Mesendoderm (in vitro differentiated cells): ENCODE results near the gene CDK19.
"Not testable (repeated sequence)": the region's sequence is repeated elsewhere in the genome, so short reads cannot be mapped to it uniquely, and the experiment has no call there.

ENCODE experiments used
- DNase-seq: peaks from one replicate; pipeline ENCODE4 v3.0.0; 2013
- H2AK5ac ChIP-seq: 2 replicates; pipeline ENCODE4 v1.6.1; 2013; ENCODE audit warnings: low read length, inconsistent platforms
- H2BK120ac ChIP-seq: 2 replicates; pipeline ENCODE4 v1.6.1; 2013; ENCODE audit warnings: low read depth, mild to moderate bottlenecking, low read length, moderate library complexity, mixed read lengths
- H2BK15ac ChIP-seq: replicated peaks from 2 replicates; pipeline ENCODE4 v1.6.1; 2013; ENCODE audit warnings: low read depth, mild to moderate bottlenecking, moderate library complexity
- H2BK5ac ChIP-seq: 2 replicates; pipeline ENCODE4 v1.6.1; 2013; ENCODE audit warnings: low read length, inconsistent platforms
- H3K18ac ChIP-seq: 2 replicates; pipeline ENCODE4 v1.6.1; 2013; ENCODE audit warnings: mild to moderate bottlenecking, low read length, mixed read lengths
- H3K23ac ChIP-seq: one replicate; pipeline ENCODE4 v1.6.1; 2013; ENCODE audit warnings: low read length
- H3K27ac ChIP-seq: 2 replicates; pipeline ENCODE4 v1.5.1; 2013; ENCODE audit warnings: low read depth, mild to moderate bottlenecking, inconsistent platforms, low read length, moderate library complexity
- H3K27me3 ChIP-seq: 2 replicates; pipeline ENCODE4 v1.6.1; 2013; ENCODE audit warnings: low read length, control low read depth, mild to moderate bottlenecking, inconsistent platforms; ENCODE audit not compliant: insufficient read depth, poor library complexity
- H3K36me3 ChIP-seq: 2 replicates; pipeline ENCODE4 v1.6.1; 2013; ENCODE audit warnings: low read length, inconsistent platforms; ENCODE audit not compliant: control insufficient read depth, insufficient read depth
- H3K4ac ChIP-seq: one replicate; pipeline ENCODE4 v1.6.1; 2013; ENCODE audit warnings: low read depth, mild to moderate bottlenecking, low read length, moderate library complexity
- H3K4me1 ChIP-seq: 2 replicates; pipeline ENCODE4 v1.6.1; 2013; ENCODE audit warnings: low read depth, low read length, inconsistent platforms; ENCODE audit not compliant: control insufficient read depth
- H3K4me2 ChIP-seq: 2 replicates; pipeline ENCODE4 v1.6.1; 2013; ENCODE audit warnings: low read length
- H3K4me3 ChIP-seq: 2 replicates; pipeline ENCODE4 v1.5.1; 2013; ENCODE audit warnings: mild to moderate bottlenecking, low read length
- H3K56ac ChIP-seq: one replicate; pipeline ENCODE4 v1.6.1; 2013; ENCODE audit warnings: low read length
- H3K79me1 ChIP-seq: 2 replicates; pipeline ENCODE4 v1.6.1; 2013; ENCODE audit warnings: low read length, inconsistent platforms
- H3K79me2 ChIP-seq: 2 replicates; pipeline ENCODE4 v1.6.1; 2013; ENCODE audit warnings: mild to moderate bottlenecking, low read length; ENCODE audit not compliant: control insufficient read depth, insufficient read depth
- H3K9ac ChIP-seq: 2 replicates; pipeline ENCODE4 v1.6.1; 2013; ENCODE audit warnings: low read length, inconsistent platforms
- H4K5ac ChIP-seq: one replicate; pipeline ENCODE4 v1.6.1; 2013; ENCODE audit warnings: low read length
- H4K8ac ChIP-seq: one replicate; pipeline ENCODE4 v1.6.1; 2013; ENCODE audit warnings: low read depth, mild to moderate bottlenecking, control low read depth, low read length, moderate library complexity
- WGBS: extraction: QIAGEN DNeasy Blood & Tissue Kit; methylation state at CpG from one replicate; pipeline ENCODE4 v1.1.7; 2013; ENCODE audit warnings: low lambda C conversion rate, missing lambda C conversion rate; ENCODE audit not compliant: insufficient coverage; ENCODE audit errors: extremely low coverage; 5-methylcytosine and 5-hydroxymethylcytosine counted together

CDK19 gene

DNA sequence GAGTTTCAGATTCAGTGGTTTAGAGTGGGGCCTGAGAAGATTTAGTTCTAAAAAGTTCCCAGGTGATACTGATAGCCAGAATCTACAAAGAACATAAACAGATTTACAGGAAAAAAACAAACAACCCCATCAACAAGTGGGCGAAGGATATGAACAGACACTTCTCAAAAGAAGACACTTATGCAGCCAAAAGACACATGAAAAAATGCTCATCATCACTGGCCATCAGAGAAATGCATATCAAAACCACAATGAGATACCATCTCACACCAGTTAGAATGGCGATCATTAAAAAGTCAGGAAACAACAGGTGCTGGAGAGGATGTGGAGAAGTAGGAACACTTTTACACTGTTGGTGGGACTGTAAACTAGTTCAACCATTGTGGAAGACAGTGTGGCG is 214.6 kb downstream of the CDK19 start:
- H2BK5ac ChIP-seq, H3K27ac ChIP-seq, H3K27me3 ChIP-seq, H4K8ac ChIP-seq, DNase-seq, H3K4me2 ChIP-seq, H3K18ac ChIP-seq, H3K9ac ChIP-seq, H2AK5ac ChIP-seq, H3K79me1 ChIP-seq, H3K4ac ChIP-seq, H3K4me3 ChIP-seq, H4K5ac ChIP-seq, H3K79me2 ChIP-seq, H2BK120ac ChIP-seq, H3K56ac ChIP-seq, H2BK15ac ChIP-seq, H3K36me3 ChIP-seq, H3K4me1 ChIP-seq, H3K23ac ChIP-seq: not testable (repeated sequence)
- WGBS, result no CpG with 5 or more reads among the region's 3 CpGs

DNA sequence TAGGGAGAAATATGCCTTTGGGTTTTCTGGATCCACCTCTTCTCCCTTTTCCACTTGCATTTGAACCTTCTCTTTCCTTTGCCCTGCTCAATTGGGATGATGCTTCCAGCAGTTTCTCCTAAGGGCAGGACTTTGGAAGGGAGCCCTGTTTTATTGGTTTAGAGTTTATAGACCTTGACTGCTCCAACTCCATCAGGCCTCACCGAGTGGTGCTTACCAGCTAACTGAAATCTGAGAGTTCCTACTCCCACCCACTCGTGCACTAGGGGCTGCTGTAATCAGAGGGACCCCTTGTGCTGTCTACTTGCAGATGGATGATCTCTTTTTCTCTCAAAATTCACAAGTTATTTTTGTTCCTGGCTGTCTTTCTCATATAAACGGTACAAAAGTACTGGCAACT is 217.5 kb downstream of the CDK19 start:
- no peak overlapping the region for H2AK5ac ChIP-seq
- H3K9ac ChIP-seq, result no peak overlapping the region
- no peak overlapping the region for H3K23ac ChIP-seq
- H2BK15ac ChIP-seq, result no peak overlapping the region
- H4K5ac ChIP-seq, result no peak overlapping the region
- no peak overlapping the region for H3K27ac ChIP-seq
- no peaks in the 10 kb centered on the region for H3K79me1 ChIP-seq
- no peaks in the 10 kb centered on the region for H3K79me2 ChIP-seq
- H3K4me3 ChIP-seq, result no peak overlapping the region
- H2BK5ac ChIP-seq, result no peak overlapping the region
- no peaks in the 10 kb centered on the region for H3K27me3 ChIP-seq
- no peak overlapping the region for H3K4ac ChIP-seq
- no peak for DNase-seq
- no peak overlapping the region for H2BK120ac ChIP-seq
- no peaks in the 10 kb centered on the region for H3K36me3 ChIP-seq
- H3K4me2 ChIP-seq, result no peak overlapping the region
- no CpG with 5 or more reads among the region's 3 CpGs for WGBS
- no peak overlapping the region for H3K18ac ChIP-seq
- H3K4me1 ChIP-seq, result no peaks in the 10 kb centered on the region
- no peak overlapping the region for H3K56ac ChIP-seq
- H4K8ac ChIP-seq, result no peak overlapping the region

DNA sequence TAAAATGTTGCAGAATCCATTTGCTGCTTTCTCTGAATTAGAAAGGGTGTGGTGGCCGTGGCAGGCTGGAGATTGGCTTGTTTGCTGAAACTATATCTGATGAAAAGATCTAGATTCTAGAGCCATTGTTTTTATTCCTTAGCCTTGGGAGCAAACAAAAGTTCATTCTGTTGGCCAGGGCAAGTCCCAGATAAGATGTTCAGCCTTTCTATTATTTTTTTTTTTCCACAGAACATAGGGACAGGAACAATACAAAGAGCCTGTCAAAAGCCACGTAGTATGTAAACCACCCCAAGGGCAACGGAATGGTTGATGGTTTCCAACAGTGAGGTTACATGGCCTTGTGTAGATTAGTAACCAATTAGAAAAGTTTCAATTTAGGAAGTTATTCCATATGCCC is 218.9 kb downstream of the CDK19 start:
- Histone ChIP-seq H3K4ac (no peak overlapping the region), H3K4me2 (no peak overlapping the region), H3K4me1 (no peaks in the 10 kb centered on the region), H3K4me3 (no peak overlapping the region), H2BK15ac (no peak overlapping the region), H3K23ac (no peak overlapping the region), H3K18ac (no peak overlapping the region), H2BK5ac (no peak overlapping the region), H3K27ac (no peak overlapping the region), H3K36me3 (no peaks in the 10 kb centered on the region), H4K8ac (no peak overlapping the region), H3K56ac (no peak overlapping the region), H3K79me2 (no peaks in the 10 kb centered on the region), H3K9ac (no peak overlapping the region), H4K5ac (no peak overlapping the region), H2AK5ac (no peak overlapping the region), H3K27me3 (no peaks in the 10 kb centered on the region), H2BK120ac (no peak overlapping the region), H3K79me1 (no peaks in the 10 kb centered on the region)
- WGBS, result no CpG with 5 or more reads among the region's 3 CpGs
- no peak for DNase-seq

DNA sequence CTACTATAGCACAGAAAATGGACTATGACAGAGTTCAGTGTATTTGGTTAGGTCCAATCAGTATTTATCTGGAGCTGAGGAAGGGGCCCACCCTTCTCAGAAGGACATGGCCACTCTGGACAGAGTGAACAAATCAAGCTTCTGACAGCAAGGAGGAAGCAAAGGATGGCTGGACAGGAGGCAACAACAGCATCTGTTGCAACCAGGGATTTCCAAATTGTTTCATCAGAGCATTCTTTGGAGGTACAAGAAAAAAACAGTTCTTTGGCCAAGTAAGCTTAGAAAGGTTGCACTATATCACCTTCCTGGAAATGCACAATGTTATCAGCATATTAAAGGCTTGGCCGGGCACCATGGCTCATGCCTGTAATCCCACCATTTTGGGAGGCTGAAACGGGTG is 220.2 kb downstream of the CDK19 start:
- Histone ChIP-seq H2BK120ac (no peak overlapping the region), H3K79me2 (no peaks in the 10 kb centered on the region), H2BK15ac (no peak overlapping the region), H3K23ac (no peak overlapping the region), H3K4ac (no peak overlapping the region), H4K5ac (no peak overlapping the region), H2BK5ac (no peak overlapping the region), H3K27me3 (no peaks in the 10 kb centered on the region), H3K4me3 (no peak overlapping the region), H3K27ac (no peak overlapping the region), H3K56ac (no peak overlapping the region), H3K36me3 (no peaks in the 10 kb centered on the region), H2AK5ac (no peak overlapping the region), H3K4me1 (no peaks in the 10 kb centered on the region), H4K8ac (no peak overlapping the region), H3K4me2 (no peak overlapping the region), H3K79me1 (no peaks in the 10 kb centered on the region), H3K9ac (no peak overlapping the region), H3K18ac (no peak overlapping the region)
- WGBS, result no CpG with 5 or more reads among the region's 2 CpGs
- no peak for DNase-seq

DNA sequence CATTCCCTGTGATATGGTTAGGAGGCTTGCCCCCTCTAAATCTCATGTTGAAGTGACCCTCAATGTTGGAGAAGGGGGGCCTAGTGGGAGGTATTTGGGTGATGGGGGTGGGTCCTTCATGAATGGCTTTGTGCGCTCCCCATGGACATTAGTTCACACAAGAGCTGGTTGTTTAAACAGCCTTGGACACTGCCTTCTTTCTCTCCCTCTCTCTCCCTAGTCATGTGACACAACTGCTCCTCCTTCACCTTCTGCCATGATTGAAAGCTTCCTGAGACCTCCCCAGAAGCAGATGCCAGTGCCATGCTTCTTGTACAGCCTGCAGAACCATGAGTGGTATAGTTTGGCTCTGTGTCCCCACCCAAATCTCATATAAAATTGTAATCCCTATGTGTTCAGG is 221.6 kb downstream of the CDK19 start:
- WGBS, result no CpG with 5 or more reads among the region's 1 CpG
- no peak overlapping the region for H4K5ac ChIP-seq
- no peaks in the 10 kb centered on the region for H3K36me3 ChIP-seq

DNA sequence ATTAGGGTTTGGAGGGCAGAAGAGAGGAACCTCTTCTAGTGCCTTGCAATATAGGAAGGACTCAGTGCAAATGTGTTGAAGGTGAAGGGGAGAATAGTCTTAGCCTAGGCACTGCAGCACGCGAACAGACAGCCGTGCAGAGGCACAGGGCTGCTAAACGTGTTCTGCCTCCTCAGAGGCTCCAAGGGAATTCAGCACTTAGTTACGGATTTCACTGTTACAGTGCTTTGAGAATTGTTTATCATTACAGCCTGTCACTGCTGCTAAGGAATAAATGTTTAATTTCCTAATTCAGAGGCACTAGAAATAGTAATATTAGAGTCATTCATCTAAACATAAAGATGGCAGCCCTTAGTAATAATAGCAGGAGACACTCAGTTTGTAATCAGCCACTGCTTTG is 222.5 kb downstream of the CDK19 start:
- Histone ChIP-seq H3K4ac (no peak overlapping the region), H4K8ac (no peak overlapping the region), H2BK120ac (no peak overlapping the region), H3K9ac (no peak overlapping the region), H3K79me1 (no peaks in the 10 kb centered on the region), H3K79me2 (no peaks in the 10 kb centered on the region), H2BK5ac (no peak overlapping the region), H3K27me3 (no peaks in the 10 kb centered on the region), H3K4me2 (no peak overlapping the region), H3K36me3 (no peaks in the 10 kb centered on the region), H3K23ac (no peak overlapping the region), H3K18ac (no peak overlapping the region), H2BK15ac (no peak overlapping the region), H2AK5ac (no peak overlapping the region), H3K4me3 (no peak overlapping the region), H3K4me1 (no peaks in the 10 kb centered on the region), H3K56ac (no peak overlapping the region), H3K27ac (no peak overlapping the region), H4K5ac (no peak overlapping the region)
- WGBS, result no CpG with 5 or more reads among the region's 5 CpGs
- DNase-seq, result no peak

More for the DNA sequence above, 221.6 kb downstream of the CDK19 start:
- H2AK5ac ChIP-seq, result no peak overlapping the region
- no peak overlapping the region for H3K56ac ChIP-seq
- H3K79me2 ChIP-seq, result no peaks in the 10 kb centered on the region
- no peak overlapping the region for H2BK5ac ChIP-seq
- no peak overlapping the region for H3K4me2 ChIP-seq
- no peaks in the 10 kb centered on the region for H3K4me1 ChIP-seq
- H3K9ac ChIP-seq, result no peak overlapping the region
- H3K4ac ChIP-seq, result no peak overlapping the region
- no peaks in the 10 kb centered on the region for H3K79me1 ChIP-seq
- no peak overlapping the region for H2BK120ac ChIP-seq
- H3K4me3 ChIP-seq, result no peak overlapping the region
- H3K27me3 ChIP-seq, result no peaks in the 10 kb centered on the region
- H3K27ac ChIP-seq, result no peak overlapping the region
- H2BK15ac ChIP-seq, result no peak overlapping the region
- no peak overlapping the region for H4K8ac ChIP-seq
- no peak overlapping the region for H3K23ac ChIP-seq
- H3K18ac ChIP-seq, result no peak overlapping the region
- DNase-seq, result no peak
